SK-N-SH treated with all-trans-retinoic acid at 6 μM for 48 hours (cell line): Measurements from ENCODE around the gene WDR13.
A peak's percentile ranks its signal among the peaks of the same experiment; 100 is the strongest.

Experiments used
- ATAC-seq: fragments of 200-7000 bp; cut with Tn5 transposase; 3 replicates; pipeline ENCODE4 v1.9.1; 2020; ENCODE audit warnings: mild to moderate bottlenecking, moderate library complexity
- ARNTL ChIP-seq: fragments of 450-650 bp; formaldehyde crosslinking; IDR thresholded peaks from 2 replicates; pipeline ENCODE4 v1.5.0; 2020; ENCODE audit warnings: low read depth, mild to moderate bottlenecking, moderate library complexity, borderline replicate concordance
- BACH2 ChIP-seq: fragments of 250-450 bp; sonication (Bioruptor Pico); IDR thresholded peaks from 2 replicates; pipeline ENCODE4 v1.9.0; 2021; ENCODE audit warnings: mild to moderate bottlenecking, borderline replicate concordance
- CSDC2 ChIP-seq: fragments of 250-450 bp; sonication (Bioruptor Pico); IDR thresholded peaks from 2 replicates; pipeline ENCODE4 v1.5.0; 2020; ENCODE audit warnings: mild to moderate bottlenecking, moderate library complexity
- ESRRG ChIP-seq: fragments of 250-450 bp; sonication (Bioruptor Pico); IDR thresholded peaks from 2 replicates; pipeline ENCODE4 v1.6.1; 2021; ENCODE audit warnings: mild to moderate bottlenecking
- GLIS3 ChIP-seq: fragments of 250-450 bp; sonication (Bioruptor Pico); IDR thresholded peaks from 2 replicates; pipeline ENCODE4 v1.5.0; 2020; ENCODE audit warnings: mild to moderate bottlenecking, moderate library complexity
- ISL1 ChIP-seq: fragments of 250-450 bp; sonication (Bioruptor Pico); IDR thresholded peaks from 2 replicates; pipeline ENCODE4 v2.1.2; 2022; ENCODE audit warnings: mild to moderate bottlenecking, moderate library complexity
- OSR1 ChIP-seq: fragments of 250-450 bp; sonication (Bioruptor Pico); IDR thresholded peaks from 2 replicates; pipeline ENCODE4 v1.8.0; 2022; ENCODE audit warnings: moderate library complexity, mild to moderate bottlenecking, inconsistent platforms
- PPARA ChIP-seq: fragments of 250-450 bp; sonication (Bioruptor Pico); IDR thresholded peaks from 2 replicates; pipeline ENCODE4 v1.5.0; 2020; ENCODE audit warnings: mild to moderate bottlenecking, borderline replicate concordance
- RARB ChIP-seq: fragments of 250-450 bp; sonication (Bioruptor Pico); IDR thresholded peaks from 2 replicates; pipeline ENCODE4 v1.8.0; 2021; ENCODE audit warnings: mild to moderate bottlenecking, moderate library complexity
- SNAI2 ChIP-seq: fragments of 250-450 bp; sonication (Bioruptor Pico); IDR thresholded peaks from 2 replicates; pipeline ENCODE4 v1.5.0; 2020; ENCODE audit warnings: mild to moderate bottlenecking, moderate library complexity
- TCF4 ChIP-seq: fragments of 250-450 bp; sonication (Bioruptor Pico); IDR thresholded peaks from 2 replicates; pipeline ENCODE4 v1.8.0; 2021; ENCODE audit warnings: mild to moderate bottlenecking, moderate library complexity, borderline replicate concordance
- TOX ChIP-seq: fragments of 250-450 bp; sonication (Bioruptor Pico); IDR thresholded peaks from 2 replicates; pipeline ENCODE4 v1.8.0; 2021; ENCODE audit warnings: mild to moderate bottlenecking, moderate library complexity, borderline replicate concordance
- ZC3H10 ChIP-seq: fragments of 250-450 bp; sonication (Bioruptor Pico); IDR thresholded peaks from 2 replicates; pipeline ENCODE4 v1.5.1; 2021; ENCODE audit warnings: mild to moderate bottlenecking, moderate library complexity
- ZFP3 ChIP-seq: fragments of 250-450 bp; sonication (Bioruptor Pico); IDR thresholded peaks from 2 replicates; pipeline ENCODE4 v1.5.0; 2020; ENCODE audit warnings: mild to moderate bottlenecking, moderate library complexity
- ZFP30 ChIP-seq: fragments of 450-650 bp; formaldehyde crosslinking; IDR thresholded peaks from 2 replicates; pipeline ENCODE4 v1.5.0; 2022; ENCODE audit warnings: mild to moderate bottlenecking, moderate library complexity
- ZNF565 ChIP-seq: fragments of 450-650 bp; formaldehyde crosslinking; conservative IDR thresholded peaks from 2 replicates; pipeline ENCODE4 v1.5.0; 2020; ENCODE audit warnings: low read depth, mild to moderate bottlenecking, moderate library complexity
- ZNF70 ChIP-seq: fragments of 450-650 bp; formaldehyde crosslinking; IDR thresholded peaks from 2 replicates; pipeline ENCODE4 v1.5.0; 2020; ENCODE audit warnings: mild to moderate bottlenecking, moderate library complexity
- TF ChIP-seq, protein P1 (sequence below): fragments of 250-450 bp; sonication (Bioruptor Pico); IDR thresholded peaks from 2 replicates; pipeline ENCODE4 v1.5.1; 2021; ENCODE audit warnings: mild to moderate bottlenecking, moderate library complexity
- TF ChIP-seq, protein P2 (sequence below): fragments of 250-450 bp; sonication (Bioruptor Pico); IDR thresholded peaks from 2 replicates; pipeline ENCODE4 v1.5.0; 2020; ENCODE audit warnings: mild to moderate bottlenecking, moderate library complexity
- TF ChIP-seq, protein P3 (sequence below): fragments of 250-450 bp; sonication (Bioruptor Pico); IDR thresholded peaks from 2 replicates; pipeline ENCODE4 v1.5.1; 2020; ENCODE audit warnings: low read depth, mild to moderate bottlenecking, moderate library complexity
- TF ChIP-seq, protein P4 (sequence below): fragments of 250-450 bp; sonication (Bioruptor Pico); IDR thresholded peaks from 2 replicates; pipeline ENCODE4 v1.8.0; 2020; ENCODE audit warnings: mild to moderate bottlenecking, moderate library complexity, borderline replicate concordance
- TF ChIP-seq, protein P5 (sequence below): fragments of 250-450 bp; sonication (Bioruptor Pico); IDR thresholded peaks from 2 replicates; pipeline ENCODE4 v1.8.0; 2021; ENCODE audit warnings: low read depth, mild to moderate bottlenecking, moderate library complexity, borderline replicate concordance

Gene WDR13

DNA sequence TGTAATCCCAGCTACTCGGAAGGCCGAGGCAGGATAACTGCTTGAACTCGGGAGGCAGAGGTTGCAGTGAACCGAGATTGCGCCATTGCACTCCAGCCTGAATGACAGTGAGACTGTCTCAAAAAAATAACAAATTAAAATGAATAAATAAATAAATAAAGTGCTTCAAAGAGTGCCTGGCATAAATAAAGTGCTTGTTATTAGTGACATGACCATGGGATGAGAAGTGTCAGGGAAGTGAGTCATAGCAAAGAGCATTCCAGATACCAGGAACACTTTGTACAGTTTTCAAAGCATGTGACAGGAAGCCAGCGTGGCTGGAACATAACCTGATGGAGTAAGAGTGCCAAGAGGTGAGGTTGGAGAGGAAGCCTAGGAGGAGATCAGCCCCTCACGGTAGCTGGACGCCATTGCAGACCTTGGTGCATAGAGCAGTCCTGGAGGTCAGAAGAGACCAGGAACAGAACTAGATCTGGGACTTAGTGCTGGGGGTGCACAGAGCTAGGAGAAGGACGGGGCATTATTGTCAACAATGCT is 6.0 kb upstream of the WDR13 start:
- TF ChIP-seq, protein P1, sequence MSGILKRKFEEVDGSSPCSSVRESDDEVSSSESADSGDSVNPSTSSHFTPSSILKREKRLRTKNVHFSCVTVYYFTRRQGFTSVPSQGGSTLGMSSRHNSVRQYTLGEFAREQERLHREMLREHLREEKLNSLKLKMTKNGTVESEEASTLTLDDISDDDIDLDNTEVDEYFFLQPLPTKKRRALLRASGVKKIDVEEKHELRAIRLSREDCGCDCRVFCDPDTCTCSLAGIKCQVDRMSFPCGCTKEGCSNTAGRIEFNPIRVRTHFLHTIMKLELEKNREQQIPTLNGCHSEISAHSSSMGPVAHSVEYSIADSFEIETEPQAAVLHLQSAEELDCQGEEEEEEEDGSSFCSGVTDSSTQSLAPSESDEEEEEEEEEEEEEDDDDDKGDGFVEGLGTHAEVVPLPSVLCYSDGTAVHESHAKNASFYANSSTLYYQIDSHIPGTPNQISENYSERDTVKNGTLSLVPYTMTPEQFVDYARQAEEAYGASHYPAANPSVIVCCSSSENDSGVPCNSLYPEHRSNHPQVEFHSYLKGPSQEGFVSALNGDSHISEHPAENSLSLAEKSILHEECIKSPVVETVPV (CRISPR knock-in tag), result no peak
- TF ChIP-seq ISL1 (CRISPR knock-in tag), result peak; percentile 40; the same call in 1 of the 2 replicates
- no peak for TF ChIP-seq TCF4
- no peak for TF ChIP-seq SNAI2 (CRISPR knock-in tag)
- no peak for TF ChIP-seq BACH2 (CRISPR knock-in tag)
- ATAC-seq, result peak; percentile 82

DNA sequence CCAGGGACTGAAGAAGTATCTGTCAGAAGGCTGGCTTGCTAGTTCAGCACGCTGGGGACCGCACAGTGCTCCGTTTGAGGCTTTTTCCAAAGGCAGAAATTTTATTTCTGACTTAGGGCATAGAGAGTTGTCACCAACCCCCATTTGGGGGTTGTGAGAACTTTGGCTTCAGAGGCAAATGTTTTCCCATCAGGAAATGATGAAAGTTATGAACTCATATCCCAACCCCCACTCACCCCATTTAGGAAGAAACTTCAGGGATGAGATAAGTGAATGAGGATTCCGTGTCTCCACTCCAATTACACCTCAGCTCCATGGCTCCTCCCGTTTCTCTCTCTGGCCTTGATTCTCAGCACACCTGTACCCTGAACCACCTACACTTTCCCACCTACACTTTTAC is 4.3 kb upstream of the WDR13 start:
- TF ChIP-seq, protein P2, sequence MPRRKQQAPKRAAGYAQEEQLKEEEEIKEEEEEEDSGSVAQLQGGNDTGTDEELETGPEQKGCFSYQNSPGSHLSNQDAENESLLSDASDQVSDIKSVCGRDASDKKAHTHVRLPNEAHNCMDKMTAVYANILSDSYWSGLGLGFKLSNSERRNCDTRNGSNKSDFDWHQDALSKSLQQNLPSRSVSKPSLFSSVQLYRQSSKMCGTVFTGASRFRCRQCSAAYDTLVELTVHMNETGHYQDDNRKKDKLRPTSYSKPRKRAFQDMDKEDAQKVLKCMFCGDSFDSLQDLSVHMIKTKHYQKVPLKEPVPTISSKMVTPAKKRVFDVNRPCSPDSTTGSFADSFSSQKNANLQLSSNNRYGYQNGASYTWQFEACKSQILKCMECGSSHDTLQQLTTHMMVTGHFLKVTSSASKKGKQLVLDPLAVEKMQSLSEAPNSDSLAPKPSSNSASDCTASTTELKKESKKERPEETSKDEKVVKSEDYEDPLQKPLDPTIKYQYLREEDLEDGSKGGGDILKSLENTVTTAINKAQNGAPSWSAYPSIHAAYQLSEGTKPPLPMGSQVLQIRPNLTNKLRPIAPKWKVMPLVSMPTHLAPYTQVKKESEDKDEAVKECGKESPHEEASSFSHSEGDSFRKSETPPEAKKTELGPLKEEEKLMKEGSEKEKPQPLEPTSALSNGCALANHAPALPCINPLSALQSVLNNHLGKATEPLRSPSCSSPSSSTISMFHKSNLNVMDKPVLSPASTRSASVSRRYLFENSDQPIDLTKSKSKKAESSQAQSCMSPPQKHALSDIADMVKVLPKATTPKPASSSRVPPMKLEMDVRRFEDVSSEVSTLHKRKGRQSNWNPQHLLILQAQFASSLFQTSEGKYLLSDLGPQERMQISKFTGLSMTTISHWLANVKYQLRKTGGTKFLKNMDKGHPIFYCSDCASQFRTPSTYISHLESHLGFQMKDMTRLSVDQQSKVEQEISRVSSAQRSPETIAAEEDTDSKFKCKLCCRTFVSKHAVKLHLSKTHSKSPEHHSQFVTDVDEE (CRISPR knock-in tag), result no peak
- no peak for TF ChIP-seq PPARA (CRISPR knock-in tag)
- no peak for ATAC-seq

DNA sequence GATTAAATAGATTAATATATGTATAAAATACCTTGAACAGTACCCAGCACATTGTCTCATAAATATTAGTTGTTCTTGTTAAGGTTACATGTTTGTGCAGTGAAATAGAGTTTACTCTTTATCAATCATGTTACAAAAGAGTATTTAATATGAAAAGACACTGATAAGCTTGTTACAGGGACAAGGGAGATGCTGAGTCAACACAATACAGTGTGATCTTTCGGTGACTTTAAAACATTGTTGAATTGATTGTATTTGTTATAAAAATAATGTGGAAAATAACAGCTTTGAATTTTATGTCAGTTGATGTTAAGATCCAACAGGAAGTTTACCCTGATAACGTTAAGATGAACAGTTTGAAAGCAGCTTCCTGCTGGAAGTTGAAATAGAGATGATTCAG is 1.4 kb upstream of the WDR13 start:
- no peak for ATAC-seq
- TF ChIP-seq PPARA (CRISPR knock-in tag) (no peak), RARB (no peak), ESRRG (CRISPR knock-in tag) (no peak), ZNF70 (CRISPR knock-in tag) (no peak), ZNF565 (no peak), ZFP3 (no peak)

DNA sequence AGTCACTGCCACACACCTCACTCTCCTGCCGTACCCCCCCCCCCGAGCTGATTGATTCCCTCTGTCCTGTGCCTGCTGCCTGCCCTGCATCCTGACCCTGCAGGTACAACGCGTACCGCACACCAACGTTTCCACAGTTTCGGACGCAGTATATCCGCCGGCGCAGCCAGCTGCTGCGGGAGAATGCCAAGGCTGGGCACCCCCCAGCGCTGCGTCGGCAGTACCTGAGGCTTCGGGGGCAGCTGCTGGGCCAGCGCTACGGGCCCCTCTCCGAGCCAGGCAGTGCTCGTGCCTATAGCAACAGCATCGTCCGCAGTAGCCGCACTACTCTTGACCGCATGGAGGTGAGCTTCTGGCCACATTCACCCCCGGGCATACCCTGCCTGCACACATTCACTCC is 1.3 kb downstream of the WDR13 start:
- no peak for TF ChIP-seq ZFP30 (CRISPR knock-in tag)
- no peak for TF ChIP-seq ZNF70 (CRISPR knock-in tag)
- TF ChIP-seq ARNTL (CRISPR knock-in tag), result no peak
- no peak for TF ChIP-seq PPARA (CRISPR knock-in tag)

DNA sequence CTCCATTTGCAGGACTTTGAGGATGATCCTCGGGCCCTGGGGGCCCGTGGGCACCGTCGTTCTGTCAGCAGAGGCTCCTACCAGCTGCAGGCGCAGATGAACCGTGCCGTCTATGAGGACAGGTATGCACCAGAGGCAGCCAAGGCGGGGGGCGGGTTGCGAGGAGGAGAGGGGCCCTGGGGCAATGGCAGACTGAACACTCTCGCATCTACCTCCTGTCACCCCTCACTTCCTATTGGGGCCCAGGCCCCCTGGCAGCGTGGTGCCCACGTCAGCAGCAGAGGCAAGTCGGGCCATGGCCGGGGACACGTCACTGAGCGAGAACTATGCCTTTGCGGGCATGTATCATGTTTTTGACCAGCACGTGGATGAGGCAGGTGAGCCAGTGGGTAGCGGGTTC is 2.0 kb downstream of the WDR13 start:
- ATAC-seq, result no peak
- TF ChIP-seq OSR1 (CRISPR knock-in tag) (no peak), ZFP30 (CRISPR knock-in tag) (no peak), TCF4 (no peak), GLIS3 (CRISPR knock-in tag) (no peak), BACH2 (CRISPR knock-in tag) (no peak), TOX (CRISPR knock-in tag) (no peak)
- TF ChIP-seq, protein P3, sequence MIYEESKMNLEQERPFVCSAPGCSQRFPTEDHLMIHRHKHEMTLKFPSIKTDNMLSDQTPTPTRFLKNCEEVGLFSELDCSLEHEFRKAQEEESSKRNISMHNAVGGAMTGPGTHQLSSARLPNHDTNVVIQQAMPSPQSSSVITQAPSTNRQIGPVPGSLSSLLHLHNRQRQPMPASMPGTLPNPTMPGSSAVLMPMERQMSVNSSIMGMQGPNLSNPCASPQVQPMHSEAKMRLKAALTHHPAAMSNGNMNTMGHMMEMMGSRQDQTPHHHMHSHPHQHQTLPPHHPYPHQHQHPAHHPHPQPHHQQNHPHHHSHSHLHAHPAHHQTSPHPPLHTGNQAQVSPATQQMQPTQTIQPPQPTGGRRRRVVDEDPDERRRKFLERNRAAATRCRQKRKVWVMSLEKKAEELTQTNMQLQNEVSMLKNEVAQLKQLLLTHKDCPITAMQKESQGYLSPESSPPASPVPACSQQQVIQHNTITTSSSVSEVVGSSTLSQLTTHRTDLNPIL (CRISPR knock-in tag), result no peak

More for the DNA sequence above, 1.3 kb downstream of the WDR13 start:
- ATAC-seq, result no peak

DNA sequence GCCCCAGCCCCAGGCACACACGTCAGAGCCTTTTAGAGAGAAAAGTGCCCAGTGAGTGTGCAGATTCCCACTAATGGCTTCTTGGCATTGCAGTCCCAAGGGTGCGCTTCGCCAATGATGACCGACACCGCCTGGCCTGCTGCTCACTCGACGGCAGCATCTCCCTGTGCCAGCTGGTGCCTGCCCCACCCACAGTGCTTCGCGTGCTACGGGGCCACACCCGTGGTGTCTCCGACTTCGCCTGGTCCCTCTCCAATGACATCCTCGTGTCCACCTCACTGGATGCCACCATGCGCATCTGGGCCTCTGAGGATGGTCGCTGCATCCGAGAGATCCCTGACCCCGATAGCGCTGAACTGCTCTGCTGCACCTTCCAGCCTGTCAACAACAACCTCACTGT is 2.9 kb downstream of the WDR13 start:
- TF ChIP-seq ZC3H10 (CRISPR knock-in tag), result no peak
- no peak for TF ChIP-seq RARB
- no peak for TF ChIP-seq ISL1 (CRISPR knock-in tag)
- TF ChIP-seq, protein P2 (CRISPR knock-in tag), result no peak
- TF ChIP-seq OSR1 (CRISPR knock-in tag), result no peak
- TF ChIP-seq, protein P4, sequence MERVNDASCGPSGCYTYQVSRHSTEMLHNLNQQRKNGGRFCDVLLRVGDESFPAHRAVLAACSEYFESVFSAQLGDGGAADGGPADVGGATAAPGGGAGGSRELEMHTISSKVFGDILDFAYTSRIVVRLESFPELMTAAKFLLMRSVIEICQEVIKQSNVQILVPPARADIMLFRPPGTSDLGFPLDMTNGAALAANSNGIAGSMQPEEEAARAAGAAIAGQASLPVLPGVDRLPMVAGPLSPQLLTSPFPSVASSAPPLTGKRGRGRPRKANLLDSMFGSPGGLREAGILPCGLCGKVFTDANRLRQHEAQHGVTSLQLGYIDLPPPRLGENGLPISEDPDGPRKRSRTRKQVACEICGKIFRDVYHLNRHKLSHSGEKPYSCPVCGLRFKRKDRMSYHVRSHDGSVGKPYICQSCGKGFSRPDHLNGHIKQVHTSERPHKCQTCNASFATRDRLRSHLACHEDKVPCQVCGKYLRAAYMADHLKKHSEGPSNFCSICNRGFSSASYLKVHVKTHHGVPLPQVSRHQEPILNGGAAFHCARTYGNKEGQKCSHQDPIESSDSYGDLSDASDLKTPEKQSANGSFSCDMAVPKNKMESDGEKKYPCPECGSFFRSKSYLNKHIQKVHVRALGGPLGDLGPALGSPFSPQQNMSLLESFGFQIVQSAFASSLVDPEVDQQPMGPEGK (CRISPR knock-in tag), result no peak
- TF ChIP-seq, protein P5, sequence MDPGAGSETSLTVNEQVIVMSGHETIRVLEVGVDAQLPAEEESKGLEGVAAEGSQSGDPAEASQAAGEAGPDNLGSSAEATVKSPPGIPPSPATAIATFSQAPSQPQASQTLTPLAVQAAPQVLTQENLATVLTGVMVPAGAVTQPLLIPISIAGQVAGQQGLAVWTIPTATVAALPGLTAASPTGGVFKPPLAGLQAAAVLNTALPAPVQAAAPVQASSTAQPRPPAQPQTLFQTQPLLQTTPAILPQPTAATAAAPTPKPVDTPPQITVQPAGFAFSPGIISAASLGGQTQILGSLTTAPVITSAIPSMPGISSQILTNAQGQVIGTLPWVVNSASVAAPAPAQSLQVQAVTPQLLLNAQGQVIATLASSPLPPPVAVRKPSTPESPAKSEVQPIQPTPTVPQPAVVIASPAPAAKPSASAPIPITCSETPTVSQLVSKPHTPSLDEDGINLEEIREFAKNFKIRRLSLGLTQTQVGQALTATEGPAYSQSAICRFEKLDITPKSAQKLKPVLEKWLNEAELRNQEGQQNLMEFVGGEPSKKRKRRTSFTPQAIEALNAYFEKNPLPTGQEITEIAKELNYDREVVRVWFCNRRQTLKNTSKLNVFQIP (CRISPR knock-in tag), result no peak
- no peak for TF ChIP-seq CSDC2 (CRISPR knock-in tag)
- no peak for ATAC-seq
